Stimulated activated CD4-positive, alpha-beta T cell treated with anti-CD3 and anti-CD28 coated beads, Interleukin-2, amount 100 ng/mL, for 4 hours (primary cell): ENCODE data around the gene HS1BP3.

ENCODE experiments used
- DNase-seq: peaks from one replicate; pipeline ENCODE4 v3.0.0-alpha.2; 2020; ENCODE audit warnings: low read depth

HS1BP3 gene

DNA sequence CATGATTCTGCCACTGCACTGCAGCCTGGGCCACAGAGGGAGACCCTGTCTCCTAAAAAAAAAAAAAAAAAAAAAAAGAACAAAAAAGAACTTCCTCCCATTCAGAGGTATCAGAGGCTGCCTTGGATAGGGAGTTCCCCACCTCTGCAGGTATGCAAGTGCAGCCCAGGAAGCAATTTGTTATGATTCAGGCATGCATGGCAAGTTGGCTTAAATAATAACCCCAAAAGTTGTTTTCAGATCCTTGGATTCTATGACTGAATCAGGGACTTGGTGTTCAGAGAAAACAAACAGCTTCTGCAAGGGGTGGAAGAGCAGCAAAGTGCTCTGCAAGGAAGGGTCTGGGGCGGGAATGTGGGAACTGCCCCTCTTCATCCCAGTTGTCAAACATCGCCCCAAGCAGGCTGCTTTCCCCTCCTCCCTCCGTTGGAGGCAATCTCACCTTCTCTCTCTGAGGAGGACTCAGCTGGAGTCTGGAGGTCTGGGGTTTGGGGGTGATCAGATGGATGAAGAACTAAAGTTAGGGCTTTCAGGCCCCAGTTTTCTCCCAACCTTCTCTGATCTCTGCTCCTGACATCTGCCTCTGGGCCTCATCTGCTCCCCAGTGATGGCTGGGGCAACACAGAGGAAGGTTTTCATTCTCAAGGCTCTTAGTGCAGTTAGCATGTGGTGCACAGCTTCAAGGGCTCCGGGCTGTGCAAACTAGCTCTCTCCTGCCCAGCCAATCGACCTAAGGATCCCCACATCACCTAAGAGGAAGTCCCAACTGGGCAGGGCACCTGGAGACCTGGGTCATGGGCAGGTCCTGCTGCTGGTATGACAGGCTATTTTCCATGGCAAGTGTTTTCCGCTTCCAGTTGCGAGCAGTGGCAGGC, 12.5 kb upstream of the HS1BP3 start:
- no peak for DNase-seq

GRCh38 chr2:20662308-20662937, 11.5 kb upstream of the HS1BP3 start:
- DNase-seq: no peak

DNA sequence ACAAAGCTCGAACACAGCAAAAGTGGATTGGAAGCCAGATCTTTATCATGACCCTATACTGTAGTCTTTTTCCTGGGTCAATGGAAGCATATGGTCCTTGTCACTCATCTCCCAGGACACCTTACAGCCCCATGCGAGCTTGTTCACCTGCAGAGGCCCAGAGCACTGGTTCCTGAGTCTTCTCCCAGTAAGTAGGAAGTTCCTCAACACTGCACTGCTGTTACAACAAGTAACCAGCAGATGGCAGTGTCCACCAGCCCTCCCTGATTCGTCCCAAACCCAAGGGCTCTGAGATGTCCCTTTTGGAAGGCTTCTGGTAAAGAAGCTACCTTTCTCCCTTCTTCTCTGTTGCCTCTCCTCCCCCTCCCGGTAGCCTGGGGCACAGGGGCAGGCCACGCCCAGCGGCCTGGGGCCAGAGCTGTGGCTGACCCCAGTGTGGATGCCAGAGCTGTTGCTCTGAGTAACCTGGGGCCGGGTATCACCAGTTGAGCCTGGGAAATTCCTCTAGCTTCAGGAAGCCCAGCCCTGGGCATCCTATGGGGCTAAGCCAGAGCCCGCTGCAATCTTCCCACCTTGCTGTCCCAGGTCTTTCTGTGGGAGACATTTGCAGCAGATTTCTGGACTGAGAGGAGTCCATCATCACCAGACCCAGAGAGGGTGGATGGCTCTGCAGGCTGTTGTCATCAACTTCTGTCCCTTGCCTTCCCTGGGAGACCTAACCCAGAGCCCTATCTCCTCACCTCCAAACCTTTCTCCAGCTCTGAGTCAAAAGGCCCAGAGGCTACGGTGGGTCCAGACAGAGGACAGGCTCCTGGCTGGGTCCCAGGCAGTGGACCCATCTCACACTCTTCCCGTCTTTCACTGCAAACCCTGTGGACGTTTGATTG, 10.8 kb upstream of the HS1BP3 start:
- peak; percentile 49 for DNase-seq

- no peak for DNase-seq
Measured at GRCh38 chr2:20660506-20661420, 9.9 kb upstream of the HS1BP3 start.

- no peak for DNase-seq
Measured at GRCh38 chr2:20657522-20658235, 6.8 kb upstream of the HS1BP3 start.

DNA sequence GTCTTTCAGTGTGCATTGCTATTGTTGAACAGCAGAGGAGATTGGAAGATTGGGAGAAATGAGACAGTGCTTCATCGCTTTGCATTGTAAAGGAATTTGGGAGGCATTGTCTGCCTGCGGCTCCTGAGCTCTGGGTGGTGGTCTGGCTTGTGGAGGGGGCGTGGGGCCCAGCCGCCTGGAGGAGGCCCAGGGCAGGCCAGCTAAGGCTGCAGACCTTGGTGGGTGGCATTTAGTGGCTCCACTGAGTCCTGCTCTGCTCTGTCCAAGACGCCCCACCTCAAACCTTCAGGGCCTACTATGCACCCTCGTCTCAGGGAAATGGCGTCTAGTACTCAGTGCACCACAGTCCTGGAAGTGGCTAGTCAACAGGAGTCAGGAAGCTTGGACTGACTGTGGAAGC, 5.7 kb upstream of the HS1BP3 start:
- no peak for DNase-seq

DNA sequence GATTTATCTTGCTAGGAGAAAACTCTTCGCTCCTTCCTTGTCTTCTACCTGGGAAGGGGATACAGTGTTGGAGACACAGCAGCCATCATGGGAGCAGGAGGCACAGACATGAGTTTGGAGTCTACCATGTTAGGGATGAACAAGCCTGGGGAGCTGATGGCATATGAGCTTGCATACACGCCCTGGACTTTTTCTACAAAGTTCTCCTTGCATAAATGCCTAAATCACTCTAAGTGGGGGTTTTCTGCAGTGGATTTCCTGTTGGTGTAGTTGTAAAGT, 3.6 kb upstream of the HS1BP3 start:
- no peak for DNase-seq

DNA sequence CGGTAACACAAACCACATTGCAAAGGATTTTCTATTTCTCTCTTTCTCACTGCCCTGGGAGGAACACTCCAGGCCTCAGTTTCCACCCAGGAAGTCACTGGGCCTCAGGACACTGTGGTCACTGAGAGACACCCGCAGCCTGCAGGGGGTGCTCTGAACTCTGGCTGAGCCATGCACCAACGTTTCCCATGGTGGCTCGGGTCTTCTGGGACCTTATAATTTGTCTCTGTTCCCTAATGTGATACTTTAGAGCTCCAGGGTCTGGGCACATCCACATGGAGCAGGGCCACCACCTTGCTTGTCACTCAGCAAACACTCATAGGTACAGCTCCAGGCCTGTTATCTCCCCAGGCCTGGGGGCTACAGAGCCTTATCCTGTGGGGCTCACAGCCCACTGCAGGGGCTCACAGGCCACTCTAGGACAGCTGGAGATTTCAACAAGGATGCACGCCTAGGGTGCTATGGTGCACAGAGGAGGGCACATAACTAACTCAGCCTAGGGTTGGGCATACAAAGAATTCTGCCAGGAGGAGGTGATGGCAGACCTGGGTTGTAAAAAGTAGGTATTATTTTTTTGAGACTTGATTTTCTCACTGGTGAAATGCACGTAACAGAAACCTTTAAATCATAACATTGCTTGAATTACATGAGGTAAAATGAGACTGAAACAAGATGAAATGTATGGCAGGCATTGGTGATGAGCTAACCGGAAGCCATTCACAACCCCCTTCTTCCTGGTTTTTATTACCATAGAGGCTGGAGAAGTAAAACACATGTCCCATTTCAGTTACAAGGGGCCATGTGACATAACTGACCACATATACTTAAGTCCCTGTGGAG, 3.0 kb upstream of the HS1BP3 start:
- DNase-seq: no peak

- DNase-seq: no peak
Measured at GRCh38 chr2:20652673-20653575, 2.0 kb upstream of the HS1BP3 start.

GRCh38 chr2:20652141-20652540, 1.2 kb upstream of the HS1BP3 start:
- no peak for DNase-seq

GRCh38 chr2:20651731-20652099, 817 bp upstream of the HS1BP3 start:
- DNase-seq: no peak

DNA sequence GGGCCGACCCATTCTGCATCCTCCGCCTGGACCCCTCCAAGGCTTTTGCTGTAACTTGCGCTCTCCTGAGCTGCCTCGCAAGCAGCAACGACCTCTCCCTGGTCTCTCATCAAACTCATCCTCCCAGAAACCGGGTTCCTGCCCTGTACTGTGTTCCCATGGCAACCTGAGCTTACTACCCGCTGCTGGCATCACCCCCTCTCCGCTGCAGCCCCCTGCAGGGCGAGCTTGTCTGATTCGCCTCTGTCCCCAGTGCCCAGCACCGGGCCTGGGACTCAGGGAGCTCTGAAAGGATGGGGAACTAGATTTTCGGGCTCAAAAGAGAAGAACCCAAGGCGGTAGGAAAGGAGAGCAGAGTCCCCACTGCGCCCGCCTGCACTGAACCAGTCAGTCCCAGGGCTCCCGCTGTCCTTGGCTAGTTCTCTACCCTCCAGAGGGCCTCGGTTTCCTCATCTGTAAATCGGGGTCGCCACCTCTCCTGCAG, 463 bp downstream of the HS1BP3 start:
- no peak for DNase-seq

DNA sequence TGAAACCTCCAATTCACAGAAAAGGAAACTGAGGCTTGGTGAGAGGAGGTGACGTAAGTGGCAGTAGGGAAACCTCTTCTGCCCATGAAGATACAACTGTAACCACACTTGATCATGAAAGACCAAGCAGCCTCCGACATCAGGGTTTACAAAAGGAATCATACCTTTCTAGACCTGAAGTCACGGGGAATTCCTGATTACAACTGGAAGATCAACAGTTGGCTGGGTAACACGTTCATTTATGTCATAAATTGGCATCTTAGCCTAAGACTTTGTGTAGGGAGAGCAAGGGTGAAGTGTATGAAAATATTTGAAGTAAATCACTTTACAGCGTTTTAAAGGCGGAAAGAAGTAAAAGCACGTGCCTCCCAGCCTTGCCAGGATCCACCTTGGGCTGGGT, 922 bp downstream of the HS1BP3 start:
- DNase-seq: no peak

GRCh38 chr2:20649576-20649975, 1.3 kb downstream of the HS1BP3 start:
- DNase-seq: no peak

- DNase-seq: no peak
Measured at GRCh38 chr2:20648831-20649230, 2.1 kb downstream of the HS1BP3 start.

DNA sequence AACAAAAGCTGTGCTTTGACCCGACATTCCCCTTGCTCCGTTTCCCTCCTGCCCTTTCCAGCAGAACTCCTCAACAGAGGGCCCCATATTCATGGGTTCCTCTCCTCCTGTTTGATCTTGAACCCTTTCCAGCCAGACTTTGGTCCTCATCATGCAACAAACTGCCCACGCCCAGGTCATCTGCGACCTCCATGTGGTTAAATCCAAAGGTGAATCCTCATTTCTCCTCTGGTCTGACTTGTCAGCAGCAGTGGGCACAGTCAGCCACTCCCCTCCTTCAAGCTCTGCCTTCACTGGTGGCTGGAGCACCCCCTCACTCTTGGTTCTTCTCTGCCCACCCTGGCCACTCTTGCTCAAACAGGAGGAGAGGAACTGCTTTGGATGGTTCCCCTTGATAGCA, 2.7 kb downstream of the HS1BP3 start:
- no peak for DNase-seq

GRCh38 chr2:20647738-20648137, 3.2 kb downstream of the HS1BP3 start:
- DNase-seq: no peak

- DNase-seq: no peak
Measured at GRCh38 chr2:20647211-20647610, 3.7 kb downstream of the HS1BP3 start.

DNA sequence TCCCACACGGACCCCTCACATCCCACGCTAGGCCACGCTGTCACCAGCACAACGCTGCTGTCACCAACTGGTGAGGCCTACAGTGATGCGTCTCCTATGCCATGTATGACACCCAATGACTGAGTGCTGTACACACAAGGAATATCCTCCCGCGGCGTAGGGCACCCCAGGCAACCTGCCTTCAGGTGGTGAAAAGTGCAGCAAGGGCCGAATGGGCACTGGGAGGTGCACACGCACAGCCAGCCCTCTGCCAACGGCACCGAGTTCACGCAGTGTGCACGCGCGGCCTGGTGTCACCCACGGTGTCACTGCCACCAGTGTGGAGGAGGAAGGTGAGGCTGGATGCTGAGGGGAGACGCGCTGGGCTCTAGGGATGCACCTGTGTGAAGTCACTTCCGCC, 4.5 kb downstream of the HS1BP3 start:
- no peak for DNase-seq
